Urothelium cell line (cell line): ENCODE data around the gene DNAH10.
A peak's percentile ranks its signal among the peaks of the same experiment; 100 is the strongest.

Source experiments
- DNase-seq: peaks from one replicate; pipeline ENCODE4 v3.0.0; 2011; ENCODE audit warnings: low spot score, mixed read lengths
- FAIRE-seq: peaks from 2 replicates; lab custom pipeline; 2011; peaks lifted over from hg19 to GRCh38; lab: Jason Lieb, UNC

Gene DNAH10

DNA sequence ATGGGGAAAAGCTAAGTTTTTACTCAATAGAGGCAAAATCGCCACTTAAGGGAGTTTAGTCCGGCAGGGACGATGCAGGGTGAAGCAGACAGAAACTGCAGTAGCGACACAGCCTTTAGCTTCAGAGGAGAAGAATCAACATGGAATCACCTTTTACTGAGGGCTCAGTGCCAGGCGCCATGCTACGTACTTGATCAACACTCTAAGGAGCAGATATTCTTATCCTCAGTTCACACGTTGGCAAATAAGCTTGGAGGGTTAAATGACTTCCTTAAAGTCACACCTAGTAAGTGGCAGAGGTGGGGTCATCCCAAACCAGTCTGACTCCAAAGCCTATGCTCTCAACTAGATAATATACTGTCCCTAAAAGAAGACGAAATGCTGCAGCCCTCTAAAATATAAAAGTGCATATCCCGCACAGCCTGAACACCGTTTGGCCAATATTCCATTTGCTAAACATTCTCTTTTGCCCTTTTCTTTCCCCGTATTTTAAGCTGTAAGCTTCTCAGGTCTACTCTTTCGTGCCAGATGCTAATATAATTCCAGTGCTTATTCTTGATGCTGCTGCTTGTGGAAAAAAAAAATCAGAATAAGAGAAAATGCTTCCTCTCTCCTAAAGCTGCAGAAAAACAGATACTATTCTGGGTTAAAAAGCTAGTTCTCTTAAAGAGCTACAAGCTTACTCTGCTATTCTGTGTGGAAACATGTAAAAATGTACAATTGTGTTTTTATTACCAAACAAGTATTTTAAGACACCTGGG, 199.7 kb downstream of the DNAH10 start:
- DNase-seq (no peak), FAIRE-seq (no peak)

GRCh38 chr12:123962513-123962912, 200.4 kb downstream of the DNAH10 start:
- no peak for DNase-seq
- FAIRE-seq: no peak

DNA sequence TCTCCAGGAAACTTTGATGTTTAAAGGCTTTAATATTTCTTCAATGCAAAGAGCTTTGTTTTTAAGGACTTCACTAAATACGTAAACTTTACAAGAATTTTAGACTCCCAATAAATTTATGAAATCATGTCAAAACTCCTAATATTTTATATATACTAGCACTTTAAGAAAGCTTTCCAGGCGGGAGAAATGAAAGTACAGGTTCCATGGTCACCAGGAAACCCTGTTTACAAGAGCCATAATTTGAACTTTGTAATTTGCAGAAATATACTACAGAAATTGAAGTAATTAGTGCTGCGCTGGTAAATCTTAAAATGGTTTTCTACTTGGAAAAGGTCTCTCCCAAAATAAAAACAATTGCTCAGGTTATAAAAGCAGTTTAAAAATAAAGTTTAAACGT, 201.7 kb downstream of the DNAH10 start:
- no peak for FAIRE-seq
- DNase-seq: no peak

DNA sequence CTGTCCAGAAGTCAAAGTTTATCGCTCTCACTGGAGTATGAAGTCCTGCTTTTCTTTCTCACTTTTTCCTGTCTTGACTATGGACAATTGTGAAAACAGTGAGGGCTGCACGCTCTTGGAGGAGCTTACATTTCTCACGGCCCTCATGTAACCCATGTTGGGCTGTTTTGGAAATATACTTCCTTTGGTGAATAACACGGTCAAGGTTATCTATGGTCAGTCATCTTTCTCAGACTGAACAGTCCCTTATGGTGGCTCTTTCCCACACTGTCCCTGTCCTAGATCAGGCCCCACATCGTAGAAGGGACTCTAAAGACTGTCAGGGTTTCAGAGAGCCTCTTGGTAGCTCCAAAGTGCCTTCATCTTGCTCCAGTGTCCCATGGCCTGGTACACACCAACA, 203.3 kb downstream of the DNAH10 start:
- FAIRE-seq (no peak), DNase-seq (no peak)

DNA sequence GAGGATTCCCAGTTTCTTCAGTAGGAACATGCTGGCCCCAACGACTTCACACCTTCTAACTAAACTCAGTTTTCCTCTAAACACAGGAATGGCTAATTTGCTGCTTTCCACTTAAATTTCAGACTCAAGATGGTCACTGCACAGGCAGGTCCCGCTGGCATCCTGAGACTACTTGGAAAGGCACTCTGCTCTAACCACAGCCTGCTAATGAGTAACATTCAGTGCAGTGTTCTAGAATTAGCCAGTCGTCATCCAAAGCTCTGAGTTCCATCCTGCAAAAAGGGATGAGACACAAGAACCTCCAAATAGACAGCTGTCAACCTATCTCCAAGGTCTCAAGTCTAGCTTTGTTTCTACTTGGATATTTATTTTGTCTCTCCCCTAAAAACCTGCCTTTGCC, 204.5 kb downstream of the DNAH10 start:
- FAIRE-seq (no peak), DNase-seq (no peak)

DNA sequence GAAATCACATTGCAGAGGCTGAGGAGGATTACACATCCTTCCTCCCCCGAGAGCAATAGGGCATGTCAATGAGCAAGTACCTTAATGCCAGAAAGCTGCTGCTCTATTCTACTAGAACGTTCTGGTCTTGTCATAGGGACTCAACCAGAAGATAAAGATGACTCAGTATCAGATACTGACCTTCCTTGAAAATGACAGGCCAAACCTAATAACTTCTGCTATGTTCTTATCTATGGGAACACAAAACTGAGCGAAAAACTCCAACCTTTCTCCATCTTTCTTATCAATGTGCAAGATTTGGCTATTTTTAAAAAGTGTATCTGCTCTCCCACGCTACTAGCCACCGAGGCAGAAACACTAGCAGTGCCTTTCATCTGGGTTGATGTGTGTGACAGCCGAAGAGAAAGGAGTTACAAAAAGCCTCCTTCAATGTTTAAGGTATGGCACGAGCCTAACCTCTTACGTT, 205.1 kb downstream of the DNAH10 start:
- no peak for DNase-seq

DNA sequence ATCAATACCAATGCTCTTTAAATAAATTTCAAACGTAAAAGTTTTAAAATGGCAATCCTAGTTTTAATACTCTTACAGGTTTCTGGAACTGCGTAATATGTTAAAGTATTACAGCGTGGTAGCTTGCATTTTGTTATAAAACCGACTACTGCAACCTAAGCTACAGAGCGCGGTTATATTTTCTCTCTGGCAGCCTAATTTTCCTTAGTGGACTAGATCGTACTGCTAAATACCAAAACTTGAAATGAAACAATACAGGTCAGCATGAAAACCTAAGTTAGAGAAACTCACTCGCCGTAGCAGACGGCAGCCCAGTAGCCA, 209.3 kb downstream of the DNAH10 start:
- FAIRE-seq: no peak
- DNase-seq: no peak

More for the DNA sequence above, 205.1 kb downstream of the DNAH10 start:
- no peak for FAIRE-seq

GRCh38 chr12:123971770-123972456, 209.8 kb downstream of the DNAH10 start:
- no peak for FAIRE-seq

GRCh38 chr12:123972457-123973401, 210.6 kb downstream of the DNAH10 start, which contains the start of the genes CCDC92 and ZNF664:
Gene CCDC92 (minus strand): TSS chr12:123972831. CDS start chr12:123944305, 28,526 bp downstream.
Gene ZNF664 (plus strand): TSS chr12:123973215. CDS start chr12:124012145, 38,930 bp downstream.
- DNase-seq: peak; percentile 99
- FAIRE-seq: peak; percentile 97

More at GRCh38 chr12:123971770-123972456, 209.8 kb downstream of the DNAH10 start:
- peak; percentile 40 for DNase-seq

GRCh38 chr12:123973552-123974341, 211.6 kb downstream of the DNAH10 start:
- no peak for FAIRE-seq
- DNase-seq: peak; percentile 33

- no peak for DNase-seq
- FAIRE-seq: no peak
These were observed 214.2 kb downstream of the DNAH10 start for GRCh38 chr12:123976227-123976826.

DNA sequence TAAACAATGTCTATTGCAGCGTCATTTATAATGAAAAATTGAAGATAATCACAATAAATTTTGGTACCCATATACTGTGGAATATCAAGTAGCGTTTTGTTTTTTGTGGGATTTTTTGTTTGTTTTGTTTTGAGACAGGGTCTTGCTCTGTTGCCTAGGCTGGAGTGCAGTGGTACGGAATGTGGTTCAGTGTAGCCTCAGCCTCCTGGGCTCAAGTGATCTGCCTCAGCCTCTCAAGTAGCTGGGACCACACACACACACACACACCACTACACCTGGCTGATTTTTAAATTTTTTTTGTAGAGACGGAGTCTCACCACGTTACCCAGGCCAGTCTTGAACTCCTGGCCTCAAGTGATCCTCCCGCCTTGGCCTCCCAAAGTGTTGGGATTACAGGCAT, 217.5 kb downstream of the DNAH10 start:
- FAIRE-seq (no peak), DNase-seq (no peak)

DNA sequence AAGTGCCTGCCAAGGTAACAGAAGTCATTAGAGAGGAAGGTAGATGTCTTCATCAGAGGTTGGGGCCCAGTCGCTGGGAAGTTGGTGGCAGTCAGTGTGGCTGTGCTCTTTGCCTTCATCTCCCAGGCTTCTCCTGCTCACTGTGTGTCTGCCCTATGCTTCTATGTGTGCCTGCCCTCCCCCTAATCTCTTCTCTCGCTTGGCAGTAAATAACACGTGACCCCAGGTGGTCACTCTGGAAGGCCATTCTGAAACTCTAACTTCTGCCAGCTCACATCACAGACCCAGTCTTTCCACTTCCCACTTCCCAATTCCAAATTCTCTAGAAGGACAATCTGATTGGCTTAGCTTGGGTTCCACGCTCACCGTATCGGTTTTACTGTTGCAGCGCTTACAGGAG, 220.2 kb downstream of the DNAH10 start:
- DNase-seq: no peak
- FAIRE-seq: no peak

DNA sequence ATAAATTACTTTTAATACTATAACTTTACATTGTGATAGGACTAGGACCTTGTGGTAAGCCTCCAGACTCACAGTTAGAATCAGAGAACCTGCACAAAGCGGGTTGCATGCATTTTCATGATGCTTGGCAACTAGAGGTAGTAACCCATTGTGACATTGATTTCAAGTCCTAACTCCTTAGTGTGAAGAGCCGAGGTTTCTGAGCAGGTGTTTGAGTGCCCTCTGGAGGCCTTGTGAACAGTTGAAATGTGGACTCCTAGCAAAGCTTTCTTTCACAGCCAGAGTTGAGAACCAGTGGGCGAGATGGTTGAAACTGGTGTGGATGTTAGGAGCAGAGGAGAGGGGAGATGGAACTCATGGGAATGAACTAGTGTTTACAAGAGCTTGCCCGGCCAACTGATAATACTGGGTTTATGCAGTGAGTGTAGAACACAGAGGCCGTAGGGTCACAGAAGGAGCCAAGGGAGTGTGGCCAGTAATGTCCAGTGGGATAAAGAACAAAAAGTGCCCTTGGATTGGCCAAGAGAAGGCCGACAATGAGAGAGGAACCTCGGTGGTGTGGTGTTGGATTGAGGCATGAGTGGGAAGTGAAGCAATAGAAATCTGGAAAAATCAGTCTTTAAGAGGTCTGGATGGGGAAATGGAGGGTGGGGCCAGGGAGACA, 221.9 kb downstream of the DNAH10 start:
- DNase-seq: peak; percentile 36

GRCh38 chr12:123984903-123985302, 222.8 kb downstream of the DNAH10 start:
- FAIRE-seq (no peak), DNase-seq (no peak)

More for the DNA sequence above, 221.9 kb downstream of the DNAH10 start:
- FAIRE-seq: no peak
